Measurements from ENCODE around the gene SUN5.

GRCh38 chr20:33026779-33027759, 22.8 kb upstream of the SUN5 start:
- TF ChIP-seq TAF1 (IDR thresholded peaks at IDR 0.05; ENCODE audit: borderline replicate concordance, low read depth, low read length) (no peak), POLR2A (IDR thresholded peaks at IDR 0.05; ENCODE audit: low read depth, low read length) (no peak), POLR2AphosphoS5 (IDR thresholded peaks at IDR 0.05; ENCODE audit: low read depth, low read length) (no peak)

Measured in GM12892 (cell line).